ENCODE measurements around the gene TTC28. TPM values are rescaled to one million over a fixed set of nuclear protein-coding genes. Genes with fewer than 3 reads are reported as not detected.

TTC28 gene
- total and polyA plus RNA-seq, 10 of the 15 experiments (the other 5 are each of a cell fraction or from before 2014, with no cell fraction given), result 0.15 to 8.4 (median 1.4) TPM

- BruUV-seq (replicated peaks), result no TSS peak
- FAIRE-seq (no peak), ATAC-seq (no peak), DNase-seq (ENCODE audit: low read depth, low spot score) (no peak)
- POLR2A ChIA-PET, result no interaction called here
- SMC1A ChIA-PET (ENCODE audit: uncharacterized antibody, unreplicated experiment), result no interaction called here
- Histone ChIP-seq H3K27me3 (replicated peaks in 1 of 2; ENCODE audit: control insufficient read depth in 2 of 2, insufficient read depth in 2 of 2, low read length in 1 of 2) (peaks cover 0 to 3% of the 10 kb centered on the region in 2 experiments; a peak in 1 of 4 replicates), H3K79me2 (ENCODE audit: control insufficient read depth, insufficient read depth, low read length) (no peaks in the 10 kb centered on the region), H3K4me1 (ENCODE audit: control insufficient read depth, insufficient read depth, low read length) (peaks cover 3% of the 10 kb centered on the region; the same call in 1 of the 2 replicates), H3K9me3 (replicated peaks; ENCODE audit: control insufficient read depth, insufficient read depth, low read length) (no peaks in the 10 kb centered on the region; the same call in 1 of the 3 replicates), H4K20me1 (ENCODE audit: control insufficient read depth, insufficient read depth) (no peaks in the 10 kb centered on the region), H3K36me3 (ENCODE audit: control insufficient read depth in 2 of 2, insufficient read depth in 2 of 2, low read length in 1 of 2) (no peaks in the 10 kb centered on the region), H3K27ac (ENCODE audit: control insufficient read depth, insufficient read depth) (no peak overlapping the region), H3K4me3 (no peak overlapping the region), H2AFZ (ENCODE audit: control insufficient read depth, low read depth, low read length) (no peak overlapping the region), H3K9ac (ENCODE audit: control insufficient read depth, insufficient read depth, low read length) (no peak overlapping the region), H3K4me2 (ENCODE audit: control insufficient read depth, insufficient read depth) (no peak overlapping the region)
- CTCF ChIA-PET, result no interaction called here
- in situ Hi-C loops (cut with MboI) (no loop called here), intact Hi-C loops (cut with micrococcal nuclease; ENCODE audit: unreplicated experiment) (no loop called here)
- RAD21 ChIA-PET (ENCODE audit: unreplicated experiment), result no interaction called here
- WGBS (ENCODE audit: insufficient coverage, insufficient replicate concordance, low lambda C conversion rate, missing lambda C conversion rate), result 15% methylated on average over 2 of the region's 2 CpGs
- no peak for TF ChIP-seq PML (IDR thresholded peaks at IDR 0.05; ENCODE audit: low read length)
- TF ChIP-seq TBL1XR1 (IDR thresholded peaks at IDR 0.05; ENCODE audit: low read depth, low read length), result no peak
- no peak for TF ChIP-seq ESRRA (IDR thresholded peaks at IDR 0.05; ENCODE audit: low read length)
- TF ChIP-seq USF1 (IDR thresholded peaks at IDR 0.05; ENCODE audit: borderline replicate concordance, extremely low read length, insufficient read depth, low read depth, low read length), result no peak
- no peak for TF ChIP-seq NFXL1 (IDR thresholded peaks at IDR 0.05; ENCODE audit: borderline replicate concordance)
- no peak for TF ChIP-seq PRDM15 (CRISPR knock-in tag; IDR thresholded peaks at IDR 0.05)
- TF ChIP-seq BCL11A (IDR thresholded peaks at IDR 0.05; ENCODE audit: low read depth, low read length), result no peak
- TF ChIP-seq PAX5 (IDR thresholded peaks at IDR 0.05; ENCODE audit: borderline replicate concordance, low read depth, low read length), result no peak
- TF ChIP-seq MXI1 (IDR thresholded peaks at IDR 0.05; ENCODE audit: low read depth, low read length), result no peak
- TF ChIP-seq E2F8 (IDR thresholded peaks at IDR 0.05; ENCODE audit: low read depth, partially characterized antibody), result no peak
- no peak for TF ChIP-seq TARDBP (IDR thresholded peaks at IDR 0.05; ENCODE audit: borderline replicate concordance)
- TF ChIP-seq NKRF (conservative IDR thresholded peaks at IDR 0.05), result no peak
- no peak for TF ChIP-seq TCF7 (IDR thresholded peaks at IDR 0.05; ENCODE audit: borderline replicate concordance)
- TF ChIP-seq CHD2 (IDR thresholded peaks at IDR 0.05; ENCODE audit: borderline replicate concordance, low read depth, low read length), result no peak
Observed at GRCh38 chr22:28669387-28669786, 10.3 kb downstream of the TTC28 start.

Data from GM12878 (cell line).